Skin epidermis (tissue), 12 donors: ENCODE measurements around the gene TVP23A.
"Not testable (repeated sequence)": the region's sequence is repeated elsewhere in the genome, so short reads cannot be mapped to it uniquely, and the experiment has no call there.

Experiments used
- H3K27ac ChIP-seq, 21 experiments: fragments of 200-600 bp; sonication (generic) in 11 of 21; one replicate each; pipeline ENCODE4 v1.5.0; 2020; ENCODE audit warnings: mild to moderate bottlenecking in 3 of 21, inconsistent platforms in 2 of 21, moderate library complexity in 2 of 21
- H3K4me3 ChIP-seq, 7 experiments: fragments of 200-600 bp; sonication (generic) in 2 of 7; one replicate each; pipeline ENCODE4 v1.5.0; 2020; ENCODE audit warnings: inconsistent platforms in 2 of 7, mild to moderate bottlenecking in 2 of 7, moderate library complexity in 1 of 7

Gene TVP23A

DNA sequence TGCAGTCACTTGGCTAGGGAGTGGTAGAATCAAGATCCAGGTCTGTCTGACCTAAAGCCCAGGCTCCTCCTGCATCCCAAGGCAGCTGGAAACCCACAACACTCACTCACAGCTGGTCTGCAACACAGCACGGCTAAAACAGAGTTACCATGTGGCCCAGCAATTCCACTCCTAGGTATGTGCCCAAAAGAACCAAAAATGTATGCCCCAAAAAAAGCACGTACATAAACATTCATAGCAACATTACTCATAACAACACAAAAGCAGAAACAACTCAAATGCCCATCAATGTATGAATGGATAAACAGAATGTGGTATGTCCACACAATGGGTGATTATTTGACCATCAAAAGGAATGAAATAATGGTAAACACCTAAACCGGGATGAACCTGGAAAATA is 8.9 kb downstream of the TVP23A start:
- Histone ChIP-seq H3K4me3 (no peak overlapping the region), H3K27ac (no peak overlapping the region)

DNA sequence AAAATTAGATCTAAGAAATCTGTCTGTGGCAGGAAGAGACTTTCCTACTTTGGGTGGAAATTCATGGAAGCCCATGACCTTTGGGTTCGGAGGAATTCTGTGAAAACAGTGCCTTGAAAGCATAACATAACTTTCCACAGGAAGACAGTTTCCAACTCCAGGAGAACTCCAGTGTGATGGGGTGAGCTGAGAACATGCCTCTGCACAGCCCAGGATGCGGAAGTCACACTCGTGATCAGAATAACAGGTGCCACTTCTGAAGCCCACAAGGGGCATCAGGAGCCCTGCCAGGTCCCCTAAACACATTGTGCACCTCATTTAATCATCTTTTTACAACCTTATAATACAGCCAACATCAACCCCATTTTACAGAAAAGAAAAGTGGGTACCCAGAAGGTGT is 9.7 kb downstream of the TVP23A start:
- H3K4me3 ChIP-seq = no peak overlapping the region
- peak overlapping the region in 2 of 21 experiments; percentile 52 to 77 for H3K27ac ChIP-seq

DNA sequence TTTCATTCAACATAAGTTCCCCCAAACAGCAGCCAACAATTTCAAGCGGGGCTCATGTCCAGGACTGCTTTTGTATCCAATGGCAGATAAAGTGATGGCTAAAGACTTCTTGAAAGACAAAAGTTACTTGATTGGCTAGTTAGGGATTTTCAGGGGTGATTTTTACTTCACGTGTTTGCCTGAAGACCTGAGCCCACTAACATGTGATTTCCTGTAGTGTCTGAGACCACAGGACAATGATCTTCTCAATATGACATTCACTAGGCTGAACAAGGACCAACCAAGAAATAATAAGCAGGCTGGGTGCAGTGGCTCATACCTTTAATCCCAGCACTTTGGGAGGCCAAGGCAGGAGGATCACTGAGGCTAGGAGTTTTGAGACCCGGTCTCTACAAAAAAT is 10.4 kb downstream of the TVP23A start:
- Histone ChIP-seq H3K27ac (peak overlapping the region in 3 of 21 experiments; percentile 37 to 77 (median 52)), H3K4me3 (no peak overlapping the region)

DNA sequence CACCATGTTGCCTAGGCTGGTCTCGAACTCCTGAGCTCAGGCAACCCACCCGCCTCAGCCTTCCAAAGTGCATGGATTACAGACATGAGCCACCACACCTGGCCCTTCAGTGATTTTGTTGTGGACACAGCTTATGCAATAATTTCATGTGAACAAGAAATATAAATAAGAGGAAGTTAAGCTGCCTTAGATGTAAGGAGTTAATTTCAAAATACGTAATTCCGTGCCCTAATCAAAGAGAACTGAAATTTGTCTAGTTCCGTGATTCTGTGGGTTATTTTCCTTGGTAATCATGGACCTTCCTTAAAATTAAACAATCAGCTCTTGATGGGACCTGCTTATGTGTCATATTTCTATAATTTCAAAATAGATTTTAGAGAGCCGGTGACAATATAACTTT is 11.9 kb downstream of the TVP23A start:
- H3K27ac ChIP-seq = peak overlapping the region in 3 of 21 experiments; percentile 41 to 79 (median 52)
- no peak overlapping the region for H3K4me3 ChIP-seq

DNA sequence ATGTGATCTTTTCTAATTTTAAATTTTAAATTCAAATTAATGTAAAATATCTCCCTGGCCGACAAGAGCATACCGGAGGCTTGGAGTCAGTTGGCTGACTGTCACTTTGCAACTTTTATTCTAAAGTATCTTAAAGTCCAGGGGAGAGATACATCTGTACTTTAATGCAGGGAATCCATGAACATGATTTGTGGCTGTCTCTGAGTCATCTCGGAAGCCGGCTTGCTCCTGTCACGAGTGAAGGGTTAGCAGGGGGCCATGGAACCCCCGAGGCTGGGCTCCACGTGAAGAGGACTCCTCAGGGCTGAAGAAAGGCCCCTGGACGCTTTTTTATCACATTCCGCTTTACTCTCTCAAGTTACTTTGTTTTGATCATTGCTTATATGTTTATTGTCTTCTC is 13.3 kb downstream of the TVP23A start:
- H3K27ac ChIP-seq = peak overlapping the region in 2 of 21 experiments; percentile 37 to 79

DNA sequence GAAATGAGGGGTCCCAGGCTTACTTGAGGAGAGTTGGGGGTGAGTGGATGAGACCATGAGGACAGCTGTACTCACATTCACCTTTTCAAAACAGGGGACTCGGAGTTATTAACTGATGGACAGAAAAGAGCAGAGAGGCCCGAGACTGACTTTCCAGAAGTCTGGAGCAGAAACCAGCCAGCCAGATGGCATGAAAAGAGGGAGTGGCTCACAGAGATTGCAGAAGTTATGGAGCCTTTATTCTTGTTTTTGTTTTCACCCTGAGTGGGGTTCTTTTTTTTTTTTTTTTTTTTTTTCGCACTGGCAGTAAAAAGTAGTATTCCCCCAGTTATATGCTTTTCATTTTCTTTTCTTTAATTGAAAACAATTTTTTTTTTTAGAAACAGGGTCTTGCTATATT is 18.9 kb downstream of the TVP23A start:
- H3K27ac ChIP-seq = peak overlapping the region in 4 of 21 experiments; percentile 14 to 67 (median 34)

More for the DNA sequence above, 13.3 kb downstream of the TVP23A start:
- H3K4me3 ChIP-seq = no peak overlapping the region

DNA sequence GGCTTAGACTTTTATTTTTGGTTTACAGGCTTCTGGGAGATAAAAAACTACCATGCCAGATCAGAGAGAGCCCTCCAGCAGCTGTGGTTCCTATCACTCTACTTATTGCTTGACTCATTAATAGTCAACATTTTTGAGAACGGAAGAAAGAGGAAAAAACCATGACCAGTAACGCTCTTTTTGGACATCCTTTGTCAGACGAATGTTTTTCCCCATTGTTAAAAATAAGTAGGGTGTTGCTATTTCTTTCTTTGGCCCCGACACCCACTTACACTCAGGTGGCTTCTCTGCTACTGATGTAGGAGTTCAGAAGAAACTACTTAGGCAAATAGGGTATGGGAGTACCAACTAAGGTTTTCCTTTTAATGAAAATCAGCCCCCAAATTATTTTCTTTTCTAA is 27.5 kb downstream of the TVP23A start:
- H3K4me3 ChIP-seq = no peak overlapping the region
- peak overlapping the region in 1 of 21 experiments; percentile 14 for H3K27ac ChIP-seq

More for the DNA sequence above, 18.9 kb downstream of the TVP23A start:
- H3K4me3 ChIP-seq = no peak overlapping the region

DNA sequence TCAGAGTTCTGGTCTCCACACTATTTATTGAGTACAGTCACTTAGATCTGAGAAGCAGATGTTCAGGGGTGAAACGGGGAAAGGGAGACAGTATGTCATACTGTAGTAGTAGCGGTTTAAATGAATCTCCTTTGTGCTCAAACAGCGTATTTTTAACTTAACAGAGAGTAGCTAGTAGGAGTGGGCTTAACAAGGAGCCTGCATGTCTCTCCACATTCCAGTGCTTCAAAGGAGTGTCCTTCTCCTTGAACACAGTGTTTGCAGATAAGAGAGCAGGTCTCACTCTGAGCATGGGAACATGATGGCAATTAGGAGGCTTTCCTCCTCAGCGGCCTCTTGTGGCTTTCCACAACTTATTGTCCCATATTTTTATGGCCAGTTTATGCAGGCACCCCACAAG is 30.0 kb downstream of the TVP23A start:
- not testable (repeated sequence) for H3K4me3 ChIP-seq, H3K27ac ChIP-seq

DNA sequence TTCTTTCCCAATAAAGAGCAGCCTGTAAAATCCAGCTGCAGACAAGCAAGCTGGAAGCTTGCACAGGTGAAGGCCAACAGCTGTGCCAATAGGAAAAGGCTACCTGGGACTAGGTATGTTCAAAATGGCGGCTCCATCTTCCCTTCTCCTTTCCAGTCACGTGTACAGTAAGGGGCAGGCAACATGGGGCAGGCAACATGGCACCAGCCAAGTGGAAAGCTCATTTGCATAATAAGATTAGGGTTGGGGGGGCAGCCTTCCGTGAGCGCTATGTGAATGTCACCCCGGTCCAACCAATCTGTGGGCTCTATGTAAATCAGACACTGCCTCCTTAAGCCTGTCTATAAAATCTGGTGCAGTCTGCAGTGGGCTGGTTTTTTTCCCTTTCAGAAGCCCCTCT is 31.3 kb downstream of the TVP23A start:
- Histone ChIP-seq H3K4me3 (no peak overlapping the region), H3K27ac (no peak overlapping the region)

DNA sequence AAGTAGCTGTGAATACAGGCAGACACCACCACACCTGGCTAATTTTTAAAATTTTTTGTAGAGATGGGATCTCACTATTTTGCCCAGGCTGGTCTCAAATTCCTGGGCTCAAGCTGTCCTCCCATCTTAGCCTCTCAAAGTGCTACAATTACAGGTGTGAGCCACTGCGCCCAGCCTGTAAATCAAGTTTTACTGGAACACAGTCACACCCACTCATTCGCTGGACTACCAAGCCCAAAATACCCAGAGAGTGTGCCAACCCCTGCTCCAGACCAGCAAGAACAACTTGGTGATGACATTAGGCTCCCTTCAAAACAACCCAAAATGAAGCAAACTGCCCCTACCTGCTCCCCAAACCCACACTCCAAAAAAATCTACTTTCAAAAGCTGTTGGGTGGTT is 36.0 kb downstream of the TVP23A start:
- Histone ChIP-seq H3K27ac (no peak overlapping the region), H3K4me3 (no peak overlapping the region)

DNA sequence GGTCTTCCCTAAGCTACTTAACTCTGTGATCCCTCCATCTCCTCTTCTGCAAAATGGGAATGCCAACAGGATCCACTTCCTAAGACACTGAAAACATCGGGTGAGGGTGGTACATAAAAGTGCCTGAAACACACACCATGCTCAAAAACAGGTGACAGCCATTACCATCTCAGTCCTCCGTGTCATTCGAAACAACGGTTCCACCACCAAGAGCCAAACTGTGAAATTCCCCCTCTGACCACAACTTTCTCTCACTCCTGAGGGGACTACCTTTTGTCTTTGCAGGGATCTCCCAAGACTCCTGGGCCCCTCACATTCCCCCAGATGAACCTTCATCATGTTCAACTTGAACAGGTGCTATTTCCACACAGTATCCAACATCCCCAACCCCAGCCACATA is 38.0 kb downstream of the TVP23A start:
- Histone ChIP-seq H3K4me3 (no peak overlapping the region), H3K27ac (no peak overlapping the region)

DNA sequence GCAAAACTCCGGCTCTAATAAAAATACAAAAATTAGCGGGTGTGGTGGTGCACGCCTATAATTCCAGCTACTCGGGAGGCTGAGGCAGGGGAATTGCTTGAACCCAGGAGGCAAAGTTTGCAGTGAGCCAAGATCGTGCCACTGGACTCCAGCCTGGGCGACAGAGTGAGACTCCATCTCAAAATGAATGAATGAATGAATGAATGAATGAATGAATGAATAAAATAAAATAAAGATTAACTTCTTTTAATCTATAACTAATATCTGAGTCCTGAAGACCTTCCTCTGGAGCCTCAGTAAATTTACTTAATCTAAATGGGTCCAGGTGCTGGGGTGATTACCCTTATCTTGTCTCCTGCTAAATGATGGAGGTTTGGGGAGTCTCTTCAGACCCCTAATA is 38.7 kb downstream of the TVP23A start:
- not testable (repeated sequence) for H3K4me3 ChIP-seq, H3K27ac ChIP-seq

DNA sequence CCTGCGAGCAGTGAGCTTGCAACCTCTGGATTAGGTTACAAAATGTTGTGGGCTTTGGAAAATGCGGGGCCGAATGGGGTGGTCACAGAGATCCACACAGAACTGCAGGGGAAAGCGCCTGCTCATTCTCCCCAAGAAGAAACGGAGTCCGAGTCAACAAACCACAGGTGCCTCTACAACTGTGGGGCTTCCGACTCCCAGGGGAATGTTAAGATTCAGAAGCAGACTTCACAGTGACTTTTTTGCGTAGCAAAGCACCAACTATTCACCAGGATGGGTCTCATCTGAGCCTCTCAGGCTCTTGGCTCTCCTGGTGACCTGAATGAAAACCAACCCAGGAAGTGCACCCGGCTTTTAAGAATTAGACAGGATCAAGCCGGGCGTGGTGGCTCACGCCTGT is 41.2 kb downstream of the TVP23A start:
- Histone ChIP-seq H3K27ac (no peak overlapping the region), H3K4me3 (no peak overlapping the region)

DNA sequence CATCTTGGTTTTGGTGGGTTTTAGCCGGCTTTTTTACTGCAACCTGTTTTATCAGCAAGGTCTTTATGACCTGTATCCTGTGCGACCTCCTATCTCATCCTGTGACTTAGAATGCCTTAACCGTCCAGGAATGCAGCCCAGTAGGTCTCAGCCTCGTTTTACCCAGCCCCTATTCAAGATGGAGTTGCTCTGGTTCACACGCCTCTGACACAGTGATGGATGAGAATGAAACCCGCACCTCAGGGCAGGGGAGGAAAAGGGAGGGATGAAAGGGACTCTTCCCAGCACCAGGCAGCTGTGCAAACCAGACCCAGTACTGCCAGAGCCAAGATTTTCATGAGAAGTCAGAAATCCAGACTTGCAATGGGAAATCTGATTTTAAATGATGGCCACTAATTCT is 41.7 kb downstream of the TVP23A start:
- not testable (repeated sequence) for H3K4me3 ChIP-seq, H3K27ac ChIP-seq

DNA sequence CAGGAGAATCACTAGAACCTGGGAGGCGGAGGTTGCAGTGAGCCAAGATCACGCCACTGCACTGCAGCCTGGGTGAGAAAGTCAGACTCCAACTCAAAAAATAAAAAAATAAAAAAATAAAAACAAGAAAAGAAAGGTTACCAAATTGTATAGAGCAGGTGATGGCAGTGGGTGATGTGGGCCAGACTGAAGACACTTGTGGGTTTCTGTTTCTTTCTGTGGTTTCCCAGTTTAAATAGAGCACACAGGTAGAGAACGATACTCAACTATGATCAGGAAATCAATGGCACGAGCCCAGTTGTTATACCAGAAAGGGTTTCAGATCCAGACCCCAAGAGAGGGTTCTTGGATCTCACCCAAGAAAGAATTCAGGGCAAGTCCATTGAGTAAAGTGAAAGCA is 42.3 kb downstream of the TVP23A start:
- Histone ChIP-seq H3K4me3 (no peak overlapping the region), H3K27ac (no peak overlapping the region)

DNA sequence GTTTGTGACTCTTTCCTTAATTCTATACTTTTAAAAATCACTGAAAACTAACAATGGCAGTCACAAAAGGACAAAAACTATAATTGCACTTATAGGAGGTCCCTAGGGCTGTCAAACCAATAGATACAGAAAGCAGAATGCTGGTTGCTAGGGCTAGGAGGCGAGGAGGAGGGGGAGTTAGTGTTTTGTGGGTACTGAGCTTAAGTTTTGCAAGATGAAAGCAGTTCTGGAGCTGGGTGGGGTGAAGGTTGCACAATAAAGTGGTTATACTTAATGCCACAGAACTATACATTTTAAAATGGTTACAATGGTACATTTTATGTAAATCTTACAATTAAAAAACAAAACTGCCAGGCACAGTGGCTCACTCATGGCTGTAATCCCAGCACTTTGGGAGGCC is 47.7 kb downstream of the TVP23A start:
- H3K27ac ChIP-seq = peak overlapping the region in 1 of 21 experiments; percentile 18
- H3K4me3 ChIP-seq = no peak overlapping the region

DNA sequence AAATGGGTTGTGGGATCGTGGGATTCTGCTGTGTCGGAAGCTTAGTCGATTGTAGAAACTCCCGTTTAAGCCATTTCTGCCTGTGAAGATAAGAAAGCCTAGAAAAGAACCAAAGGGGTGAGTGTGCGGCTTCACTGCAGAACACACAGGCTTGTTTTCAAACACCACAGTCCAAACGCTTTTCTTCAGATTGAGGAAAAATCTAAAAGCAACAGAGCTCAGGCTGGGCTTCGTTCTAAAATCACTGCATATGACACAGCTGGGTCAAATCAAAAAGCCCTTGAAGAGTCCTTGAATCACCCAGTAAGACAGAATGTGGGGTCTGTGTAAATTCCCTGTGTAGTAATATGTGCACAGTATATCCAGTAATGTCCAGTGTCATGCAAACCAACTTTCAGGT is 49.2 kb downstream of the TVP23A start:
- H3K27ac ChIP-seq = peak overlapping the region in 1 of 21 experiments; percentile 2

DNA sequence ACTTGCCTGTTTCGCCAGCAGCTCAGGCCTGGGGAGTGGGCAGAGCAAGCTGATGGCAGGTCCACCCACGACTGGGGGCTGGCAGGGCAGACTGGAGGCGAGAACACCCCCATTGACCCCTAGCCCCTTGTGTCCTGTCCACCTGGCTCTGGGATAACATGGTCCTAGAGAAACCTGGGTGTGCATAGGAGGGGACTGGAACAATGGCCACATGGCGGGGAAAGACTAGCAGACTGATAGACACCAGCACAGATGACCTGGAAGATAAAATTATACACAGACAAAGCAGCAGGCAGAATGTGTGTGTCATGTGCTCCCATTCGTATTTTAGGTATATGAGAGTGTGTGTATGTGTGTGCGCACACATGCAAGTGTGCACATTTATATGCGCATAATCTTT is 51.5 kb downstream of the TVP23A start:
- H3K4me3 ChIP-seq = no peak overlapping the region
- no peak overlapping the region for H3K27ac ChIP-seq

More for the DNA sequence above, 49.2 kb downstream of the TVP23A start:
- no peak overlapping the region for H3K4me3 ChIP-seq

DNA sequence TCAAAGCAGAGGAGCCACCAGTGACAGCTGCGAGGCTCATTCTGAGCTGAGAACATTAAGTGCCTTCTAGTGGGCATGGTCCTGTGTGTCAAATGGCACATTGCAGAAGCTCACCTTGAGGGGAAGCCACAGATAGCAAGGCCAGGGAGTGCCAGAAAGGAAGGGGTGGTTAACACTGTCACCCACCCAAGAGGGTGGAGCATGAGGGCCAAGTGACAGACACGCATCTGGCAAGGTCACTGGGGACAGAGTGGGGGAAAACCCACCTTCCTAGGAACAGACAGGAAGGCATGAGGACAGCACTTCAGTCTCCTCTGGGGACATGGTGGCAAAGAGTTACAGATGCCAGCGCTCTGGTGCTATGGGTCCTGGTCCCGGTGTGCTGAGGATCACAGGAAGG is 52.8 kb downstream of the TVP23A start:
- peak overlapping the region in 1 of 21 experiments; percentile 22 for H3K27ac ChIP-seq

DNA sequence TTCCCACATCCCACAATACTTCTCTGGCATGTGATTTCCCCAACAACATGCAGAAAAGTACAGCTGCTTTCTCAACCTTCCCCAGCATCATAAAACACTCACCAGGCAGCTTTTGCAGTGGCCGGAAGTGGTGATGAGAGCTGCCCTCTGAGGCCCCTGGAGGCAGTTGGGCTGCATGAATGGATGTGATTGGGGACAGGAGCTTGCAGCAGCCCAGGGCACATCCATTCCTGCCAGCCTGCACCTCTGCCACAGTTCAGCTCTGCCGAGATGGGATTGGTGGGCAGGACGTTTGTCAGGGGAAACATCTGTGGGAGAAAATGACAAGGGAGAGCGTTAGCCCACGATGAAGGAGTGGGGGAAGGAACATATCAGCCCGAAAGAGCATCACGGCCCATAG is 55.1 kb downstream of the TVP23A start:
- Histone ChIP-seq H3K27ac (no peak overlapping the region), H3K4me3 (no peak overlapping the region)

More for the DNA sequence above, 52.8 kb downstream of the TVP23A start:
- no peak overlapping the region for H3K4me3 ChIP-seq

DNA sequence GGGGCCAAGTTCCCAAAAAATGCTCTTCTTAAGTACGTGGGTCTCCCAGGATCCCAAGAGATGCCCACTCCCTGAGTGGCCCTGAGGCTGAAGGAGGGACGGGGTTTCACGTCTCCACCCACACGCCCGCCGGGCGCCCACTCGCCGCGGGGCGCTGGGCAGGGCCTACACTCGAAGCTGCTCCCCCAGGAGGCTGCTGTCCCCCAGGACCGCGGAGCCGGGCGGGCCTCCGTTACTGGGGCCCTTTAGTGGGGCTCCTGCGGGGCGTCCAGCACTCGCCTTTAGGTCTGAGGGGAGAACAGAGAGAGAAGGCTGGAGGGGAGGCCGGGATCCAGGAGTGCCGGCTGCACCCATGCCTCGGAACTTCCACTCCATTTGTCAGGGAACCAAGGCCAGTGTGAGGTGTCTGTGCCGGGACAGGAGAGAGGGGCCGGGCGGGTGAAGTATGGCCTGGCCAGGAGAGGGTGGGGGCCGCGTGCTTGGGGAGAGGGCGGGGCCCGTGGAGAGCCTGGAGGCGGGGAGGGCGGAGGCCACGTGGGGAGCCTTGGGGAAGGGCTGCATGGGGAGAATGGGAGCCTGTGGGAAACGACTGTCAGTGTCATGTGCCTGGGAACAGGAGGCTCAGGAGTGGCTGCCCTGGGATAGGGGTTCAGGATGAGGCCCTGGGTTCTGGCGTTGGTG is 56.1 kb downstream of the TVP23A start:
- Histone ChIP-seq H3K4me3 (no peak overlapping the region), H3K27ac (peak overlapping the region in 1 of 21 experiments; percentile 43)

DNA sequence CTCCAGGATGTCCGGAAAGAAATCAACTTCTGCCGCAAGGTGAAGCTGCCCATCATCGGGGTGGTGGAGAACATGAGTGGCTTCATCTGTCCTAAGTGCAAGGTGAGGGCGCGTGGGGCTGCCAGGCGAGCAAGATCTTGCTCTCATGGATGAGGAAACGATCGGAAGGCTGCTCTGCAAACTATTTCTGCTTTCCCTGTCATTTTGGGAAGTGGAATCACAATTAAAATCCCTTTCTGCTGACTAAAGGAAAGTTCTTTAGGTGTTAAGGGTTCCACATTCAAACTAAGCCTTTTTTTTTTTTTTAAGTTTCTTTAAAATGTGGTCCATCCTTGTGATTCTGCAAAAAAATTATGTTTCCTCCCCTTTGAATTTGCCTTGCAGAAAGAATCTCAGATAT is 57.2 kb downstream of the TVP23A start:
- H3K27ac ChIP-seq = peak overlapping the region in 2 of 21 experiments; percentile 19 to 43
- H3K4me3 ChIP-seq = no peak overlapping the region
